ENCODE data around the gene INTS3.
A peak's percentile ranks its signal among the peaks of the same experiment; 100 is the strongest.

Gene INTS3

DNA sequence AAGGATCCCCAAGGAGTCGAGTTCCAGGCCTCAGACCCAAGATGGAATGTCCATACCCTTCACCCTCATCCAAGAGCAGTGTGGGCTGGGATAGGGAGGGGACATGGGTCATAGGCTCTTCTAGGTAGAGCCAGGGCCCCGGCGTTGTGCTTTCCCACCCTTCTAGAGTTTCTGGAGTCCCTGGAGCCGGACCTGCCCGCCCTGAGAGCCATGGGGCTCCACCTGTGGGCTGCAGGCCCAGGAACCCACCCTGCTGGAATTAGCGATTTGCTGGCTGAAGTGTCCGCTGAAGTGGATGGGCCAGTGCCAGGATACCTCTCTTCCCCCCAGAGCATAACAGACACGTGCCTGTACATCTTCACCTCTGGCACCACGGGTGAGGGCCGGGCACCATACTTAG is 48.5 kb downstream of the INTS3 start:
- no peak overlapping the region for H3K27ac ChIP-seq
- in situ Hi-C loops (cut with HindIII; ENCODE audit: low pct_ligation_motif_present, low sequenced_read_pairs): no loop called here

DNA sequence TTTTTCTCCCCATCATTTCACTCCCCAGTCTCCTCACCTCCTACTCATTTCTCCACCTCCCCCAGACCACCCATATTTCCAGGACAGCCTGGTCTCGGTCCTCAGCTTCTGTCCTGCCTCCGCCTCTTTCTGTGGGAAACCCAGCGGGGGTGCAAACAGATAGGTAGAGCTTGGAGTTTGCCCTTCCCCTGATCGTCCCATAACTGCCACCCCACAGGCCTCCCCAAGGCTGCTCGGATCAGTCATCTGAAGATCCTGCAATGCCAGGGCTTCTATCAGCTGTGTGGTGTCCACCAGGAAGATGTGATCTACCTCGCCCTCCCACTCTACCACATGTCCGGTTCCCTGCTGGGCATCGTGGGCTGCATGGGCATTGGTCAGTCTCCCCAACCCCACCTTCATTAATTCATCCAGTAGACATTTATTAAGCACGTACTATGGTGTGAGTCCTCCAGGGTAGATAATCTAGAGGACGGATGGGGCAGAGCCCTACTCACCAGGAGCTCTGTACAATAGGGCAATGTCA is 49.1 kb downstream of the INTS3 start:
- Histone ChIP-seq H3K36me3 (replicated peaks) (peaks cover 6% of the 10 kb centered on the region), H3K27ac (no peak overlapping the region), H3K27me3 (replicated peaks) (no peaks in the 10 kb centered on the region), H3K4me3 (ENCODE audit: low read depth, low read length) (no peak overlapping the region)
- DNase-seq: no peak
- TF ChIP-seq, protein P1, sequence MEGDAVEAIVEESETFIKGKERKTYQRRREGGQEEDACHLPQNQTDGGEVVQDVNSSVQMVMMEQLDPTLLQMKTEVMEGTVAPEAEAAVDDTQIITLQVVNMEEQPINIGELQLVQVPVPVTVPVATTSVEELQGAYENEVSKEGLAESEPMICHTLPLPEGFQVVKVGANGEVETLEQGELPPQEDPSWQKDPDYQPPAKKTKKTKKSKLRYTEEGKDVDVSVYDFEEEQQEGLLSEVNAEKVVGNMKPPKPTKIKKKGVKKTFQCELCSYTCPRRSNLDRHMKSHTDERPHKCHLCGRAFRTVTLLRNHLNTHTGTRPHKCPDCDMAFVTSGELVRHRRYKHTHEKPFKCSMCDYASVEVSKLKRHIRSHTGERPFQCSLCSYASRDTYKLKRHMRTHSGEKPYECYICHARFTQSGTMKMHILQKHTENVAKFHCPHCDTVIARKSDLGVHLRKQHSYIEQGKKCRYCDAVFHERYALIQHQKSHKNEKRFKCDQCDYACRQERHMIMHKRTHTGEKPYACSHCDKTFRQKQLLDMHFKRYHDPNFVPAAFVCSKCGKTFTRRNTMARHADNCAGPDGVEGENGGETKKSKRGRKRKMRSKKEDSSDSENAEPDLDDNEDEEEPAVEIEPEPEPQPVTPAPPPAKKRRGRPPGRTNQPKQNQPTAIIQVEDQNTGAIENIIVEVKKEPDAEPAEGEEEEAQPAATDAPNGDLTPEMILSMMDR (IDR thresholded peaks at IDR 0.05; ENCODE audit: low read depth, low read length, missing control alignments): no peak
- in situ Hi-C loops (cut with HindIII; ENCODE audit: low pct_ligation_motif_present, low sequenced_read_pairs): no loop called here

More for the DNA sequence above, 48.5 kb downstream of the INTS3 start:
- Histone ChIP-seq H3K4me3 (ENCODE audit: low read depth, low read length) (peak overlapping the region; percentile 65), H3K27me3 (replicated peaks) (no peaks in the 10 kb centered on the region), H3K36me3 (replicated peaks) (peaks cover 6% of the 10 kb centered on the region)
- no peak for DNase-seq
- TF ChIP-seq, protein P1 (IDR thresholded peaks at IDR 0.05; ENCODE audit: low read depth, low read length, missing control alignments): no peak

DNA sequence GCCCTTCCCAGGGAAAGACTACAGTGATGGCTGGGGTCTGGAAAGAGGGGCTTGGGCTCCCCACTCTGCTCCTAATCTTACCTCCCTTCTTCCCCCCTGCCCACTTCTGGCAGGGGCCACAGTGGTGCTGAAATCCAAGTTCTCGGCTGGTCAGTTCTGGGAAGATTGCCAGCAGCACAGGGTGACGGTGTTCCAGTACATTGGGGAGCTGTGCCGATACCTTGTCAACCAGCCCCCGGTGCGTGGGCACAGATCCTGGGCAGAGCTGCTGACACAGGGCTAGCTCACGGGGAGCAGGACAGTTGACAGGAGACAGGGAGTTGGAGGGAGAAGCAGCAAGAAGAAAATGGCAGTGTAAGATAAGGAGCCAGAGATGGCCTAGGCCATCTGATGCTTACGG is 49.8 kb downstream of the INTS3 start:
- H3K27me3 ChIP-seq (replicated peaks): no peaks in the 10 kb centered on the region
- H3K27ac ChIP-seq: no peak overlapping the region
- TF ChIP-seq, protein P1 (IDR thresholded peaks at IDR 0.05; ENCODE audit: low read depth, low read length, missing control alignments): no peak
- no peak for DNase-seq
- in situ Hi-C loops (cut with HindIII; ENCODE audit: low pct_ligation_motif_present, low sequenced_read_pairs): no loop called here
- no peak overlapping the region for H3K4me3 ChIP-seq (ENCODE audit: low read depth, low read length)
- H3K36me3 ChIP-seq (replicated peaks): peaks cover 5% of the 10 kb centered on the region

DNA sequence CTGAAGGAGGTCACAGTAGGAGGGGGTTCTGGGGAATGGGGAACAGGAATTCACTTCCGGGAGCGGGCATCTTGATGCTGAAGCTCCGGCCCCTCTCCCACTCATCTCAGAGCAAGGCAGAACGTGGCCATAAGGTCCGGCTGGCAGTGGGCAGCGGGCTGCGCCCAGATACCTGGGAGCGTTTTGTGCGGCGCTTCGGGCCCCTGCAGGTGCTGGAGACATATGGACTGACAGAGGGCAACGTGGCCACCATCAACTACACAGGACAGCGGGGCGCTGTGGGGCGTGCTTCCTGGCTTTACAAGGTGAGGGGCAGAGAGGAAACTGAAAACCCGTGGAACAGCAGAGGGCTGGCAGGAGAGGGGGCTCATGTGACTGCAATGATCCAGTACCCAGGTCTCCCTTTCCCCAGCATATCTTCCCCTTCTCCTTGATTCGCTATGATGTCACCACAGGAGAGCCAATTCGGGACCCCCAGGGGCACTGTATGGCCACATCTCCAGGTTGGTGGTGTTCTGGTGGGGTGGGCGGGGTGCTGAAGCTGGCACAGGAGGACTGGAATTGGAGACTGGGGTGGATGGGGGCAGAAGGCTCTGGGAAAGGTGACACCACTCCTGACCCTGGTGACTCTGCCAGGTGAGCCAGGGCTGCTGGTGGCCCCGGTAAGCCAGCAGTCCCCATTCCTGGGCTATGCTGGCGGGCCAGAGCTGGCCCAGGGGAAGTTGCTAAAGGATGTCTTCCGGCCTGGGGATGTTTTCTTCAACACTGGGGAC is 50.4 kb downstream of the INTS3 start:
- Histone ChIP-seq H3K27ac (no peak overlapping the region), H3K4me3 (ENCODE audit: low read depth, low read length) (no peak overlapping the region), H3K36me3 (replicated peaks) (no peaks in the 10 kb centered on the region), H3K27me3 (replicated peaks) (no peaks in the 10 kb centered on the region)
- no peak for DNase-seq
- TF ChIP-seq, protein P1 (IDR thresholded peaks at IDR 0.05; ENCODE audit: low read depth, low read length, missing control alignments): no peak
- in situ Hi-C loops (cut with HindIII; ENCODE audit: low pct_ligation_motif_present, low sequenced_read_pairs): no loop called here

DNA sequence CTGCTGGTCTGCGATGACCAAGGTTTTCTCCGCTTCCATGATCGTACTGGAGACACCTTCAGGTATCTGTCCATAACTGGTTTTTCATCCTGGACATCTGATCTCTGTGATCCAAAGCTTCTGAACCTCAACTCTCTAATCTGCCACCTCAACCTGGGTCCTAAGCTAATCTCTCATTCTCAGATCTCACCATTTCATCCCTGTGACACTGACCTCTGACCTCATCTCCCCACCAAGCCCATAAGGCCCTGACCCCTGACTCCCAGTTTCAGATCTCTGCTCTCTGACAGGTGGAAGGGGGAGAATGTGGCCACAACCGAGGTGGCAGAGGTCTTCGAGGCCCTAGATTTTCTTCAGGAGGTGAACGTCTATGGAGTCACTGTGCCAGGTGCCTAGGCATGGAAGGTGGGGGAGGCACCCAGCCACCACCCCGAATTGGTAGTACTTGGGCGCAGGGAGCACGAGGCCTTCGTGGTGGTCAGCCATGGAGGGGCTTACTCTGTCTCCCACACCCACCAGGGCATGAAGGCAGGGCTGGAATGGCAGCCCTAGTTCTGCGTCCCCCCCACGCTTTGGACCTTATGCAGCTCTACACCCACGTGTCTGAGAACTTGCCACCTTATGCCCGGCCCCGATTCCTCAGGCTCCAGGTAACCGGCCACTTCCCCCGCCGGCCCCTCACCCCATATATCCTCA is 51.1 kb downstream of the INTS3 start:
- H3K27ac ChIP-seq: no peak overlapping the region
- TF ChIP-seq, protein P1 (IDR thresholded peaks at IDR 0.05; ENCODE audit: low read depth, low read length, missing control alignments): no peak
- no peak overlapping the region for H3K4me3 ChIP-seq (ENCODE audit: low read depth, low read length)
- DNase-seq: no peak
- no peaks in the 10 kb centered on the region for H3K27me3 ChIP-seq (replicated peaks)
- H3K36me3 ChIP-seq (replicated peaks): no peaks in the 10 kb centered on the region
- in situ Hi-C loops (cut with HindIII; ENCODE audit: low pct_ligation_motif_present, low sequenced_read_pairs): no loop called here

Data from brain microvascular endothelial cell (primary cell).